HEK293 (cell line): ENCODE data around the gene ZNF552.

ENCODE experiments used
- SETDB1 ChIP-seq: IDR thresholded peaks from one replicate; pipeline ENCODE4 v1.6.1; 2017; ENCODE audit warnings: mild to moderate bottlenecking, low read length, moderate library complexity, mixed read lengths; ENCODE audit not compliant: insufficient read length
- ZNF121 ChIP-seq: fragments of 450-650 bp; formaldehyde crosslinking; IDR thresholded peaks from 2 replicates; pipeline ENCODE4 v1.5.1; 2016; ENCODE audit warnings: missing biosample characterization, missing genetic modification characterization
- ZNF146 ChIP-seq: fragments of 450-650 bp; formaldehyde crosslinking; IDR thresholded peaks from 2 replicates; pipeline ENCODE4 v1.5.1; 2016; ENCODE audit warnings: missing biosample characterization, missing genetic modification characterization
- ZNF16 ChIP-seq: fragments of 450-650 bp; formaldehyde crosslinking; IDR thresholded peaks from 2 replicates; pipeline ENCODE4 v1.5.1; 2016; ENCODE audit warnings: low read depth, missing biosample characterization, missing genetic modification characterization
- ZNF223 ChIP-seq: fragments of 450-650 bp; formaldehyde crosslinking; IDR thresholded peaks from 2 replicates; pipeline ENCODE4 v1.5.1; 2016; ENCODE audit warnings: missing biosample characterization, missing genetic modification characterization
- ZNF426 ChIP-seq: fragments of 450-650 bp; formaldehyde crosslinking; IDR thresholded peaks from 2 replicates; pipeline ENCODE4 v1.5.1; 2017; ENCODE audit warnings: missing biosample characterization, missing genetic modification characterization, mild to moderate bottlenecking, inconsistent platforms, moderate library complexity
- ZNF549 ChIP-seq: fragments of 450-650 bp; IDR thresholded peaks from 2 replicates; pipeline ENCODE4 v1.5.1; 2018; ENCODE audit warnings: missing biosample characterization, missing genetic modification characterization, mild to moderate bottlenecking, inconsistent platforms, moderate library complexity
- ZNF664 ChIP-seq: fragments of 450-650 bp; formaldehyde crosslinking; IDR thresholded peaks from 2 replicates; pipeline ENCODE4 v1.5.1; 2016; ENCODE audit warnings: missing biosample characterization, missing genetic modification characterization
- ZNF76 ChIP-seq: fragments of 450-650 bp; formaldehyde crosslinking; IDR thresholded peaks from 2 replicates; pipeline ENCODE4; 2016; ENCODE audit warnings: low read depth, missing biosample characterization, missing genetic modification characterization, borderline replicate concordance
- TF ChIP-seq, protein P1 (sequence below): fragments of 450-650 bp; formaldehyde crosslinking; IDR thresholded peaks from 2 replicates; pipeline ENCODE4 v1.5.1; 2016; ENCODE audit warnings: missing biosample characterization, missing genetic modification characterization

DNA sequence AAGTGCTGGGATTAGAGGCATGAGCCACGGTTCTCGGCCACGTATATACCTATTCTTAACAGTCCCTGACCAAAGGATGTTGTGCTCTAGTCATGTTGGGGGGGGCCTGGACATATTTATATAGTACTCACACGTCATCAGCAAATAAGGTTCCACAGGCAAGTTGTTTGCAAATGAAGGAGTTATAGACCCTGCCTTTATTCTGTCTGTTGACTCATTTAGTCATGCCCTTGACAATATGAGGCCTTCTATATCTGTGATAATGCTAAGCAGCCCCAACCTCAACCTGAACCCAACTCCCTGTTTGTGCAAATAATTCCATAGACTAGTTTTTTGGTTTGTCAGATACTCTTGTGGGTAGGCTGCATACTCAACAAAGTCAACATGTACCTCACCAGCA is 36.4 kb downstream of the ZNF552 start:
- TF ChIP-seq ZNF146 (tag by site-specific recombination) (no peak), ZNF121 (tag by site-specific recombination) (no peak), ZNF549 (no peak), ZNF664 (tag by site-specific recombination) (no peak), ZNF16 (tag by site-specific recombination) (no peak), SETDB1 (no peak), ZNF426 (no peak), ZNF76 (tag by site-specific recombination) (no peak), ZNF223 (tag by site-specific recombination) (no peak)
- TF ChIP-seq, protein P1, sequence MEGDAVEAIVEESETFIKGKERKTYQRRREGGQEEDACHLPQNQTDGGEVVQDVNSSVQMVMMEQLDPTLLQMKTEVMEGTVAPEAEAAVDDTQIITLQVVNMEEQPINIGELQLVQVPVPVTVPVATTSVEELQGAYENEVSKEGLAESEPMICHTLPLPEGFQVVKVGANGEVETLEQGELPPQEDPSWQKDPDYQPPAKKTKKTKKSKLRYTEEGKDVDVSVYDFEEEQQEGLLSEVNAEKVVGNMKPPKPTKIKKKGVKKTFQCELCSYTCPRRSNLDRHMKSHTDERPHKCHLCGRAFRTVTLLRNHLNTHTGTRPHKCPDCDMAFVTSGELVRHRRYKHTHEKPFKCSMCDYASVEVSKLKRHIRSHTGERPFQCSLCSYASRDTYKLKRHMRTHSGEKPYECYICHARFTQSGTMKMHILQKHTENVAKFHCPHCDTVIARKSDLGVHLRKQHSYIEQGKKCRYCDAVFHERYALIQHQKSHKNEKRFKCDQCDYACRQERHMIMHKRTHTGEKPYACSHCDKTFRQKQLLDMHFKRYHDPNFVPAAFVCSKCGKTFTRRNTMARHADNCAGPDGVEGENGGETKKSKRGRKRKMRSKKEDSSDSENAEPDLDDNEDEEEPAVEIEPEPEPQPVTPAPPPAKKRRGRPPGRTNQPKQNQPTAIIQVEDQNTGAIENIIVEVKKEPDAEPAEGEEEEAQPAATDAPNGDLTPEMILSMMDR (tag by site-specific recombination): no peak
